ENCODE measurements around the gene IGSF23.

- TF ChIP-seq, protein P1, sequence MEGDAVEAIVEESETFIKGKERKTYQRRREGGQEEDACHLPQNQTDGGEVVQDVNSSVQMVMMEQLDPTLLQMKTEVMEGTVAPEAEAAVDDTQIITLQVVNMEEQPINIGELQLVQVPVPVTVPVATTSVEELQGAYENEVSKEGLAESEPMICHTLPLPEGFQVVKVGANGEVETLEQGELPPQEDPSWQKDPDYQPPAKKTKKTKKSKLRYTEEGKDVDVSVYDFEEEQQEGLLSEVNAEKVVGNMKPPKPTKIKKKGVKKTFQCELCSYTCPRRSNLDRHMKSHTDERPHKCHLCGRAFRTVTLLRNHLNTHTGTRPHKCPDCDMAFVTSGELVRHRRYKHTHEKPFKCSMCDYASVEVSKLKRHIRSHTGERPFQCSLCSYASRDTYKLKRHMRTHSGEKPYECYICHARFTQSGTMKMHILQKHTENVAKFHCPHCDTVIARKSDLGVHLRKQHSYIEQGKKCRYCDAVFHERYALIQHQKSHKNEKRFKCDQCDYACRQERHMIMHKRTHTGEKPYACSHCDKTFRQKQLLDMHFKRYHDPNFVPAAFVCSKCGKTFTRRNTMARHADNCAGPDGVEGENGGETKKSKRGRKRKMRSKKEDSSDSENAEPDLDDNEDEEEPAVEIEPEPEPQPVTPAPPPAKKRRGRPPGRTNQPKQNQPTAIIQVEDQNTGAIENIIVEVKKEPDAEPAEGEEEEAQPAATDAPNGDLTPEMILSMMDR (IDR thresholded peaks at IDR 0.05 in 4 of 5, conservative IDR thresholded peaks at IDR 0.05 in 1 of 5) = no peak
- no peak for TF ChIP-seq POLR2A (IDR thresholded peaks at IDR 0.05)
Observed at GRCh38 chr19:44672226-44672625, 58.9 kb downstream of the IGSF23 start.

Measured in gastrocnemius medialis (tissue), 4 donors.